ENCODE data around the gene DIP2C.
"Not testable (repeated sequence)": the region's sequence is repeated elsewhere in the genome, so short reads cannot be mapped to it uniquely, and the experiment has no call there.

The DIP2C gene

GRCh38 chr10:442209-442608 is 247.3 kb downstream of the DIP2C start:
- DNase-seq (ENCODE audit: low spot score) = no peak

GRCh38 chr10:441659-442058 is 247.8 kb downstream of the DIP2C start:
- no peak for DNase-seq (ENCODE audit: low spot score)

- DNase-seq (ENCODE audit: low spot score) = no peak
Observed at GRCh38 chr10:440127-440526, 249.3 kb downstream of the DIP2C start.

- no peak for DNase-seq (ENCODE audit: low spot score)
Observed at GRCh38 chr10:437698-438490, 251.6 kb downstream of the DIP2C start.

GRCh38 chr10:436911-437665 is 252.4 kb downstream of the DIP2C start:
- DNase-seq (ENCODE audit: low spot score) = no peak

GRCh38 chr10:436013-436697 is 253.3 kb downstream of the DIP2C start:
- no peak for DNase-seq (ENCODE audit: low spot score)

- DNase-seq (ENCODE audit: low spot score) = no peak
Observed at GRCh38 chr10:435397-435796, 254.1 kb downstream of the DIP2C start.

- DNase-seq (ENCODE audit: low spot score) = no peak
Observed at GRCh38 chr10:429696-430095, 259.8 kb downstream of the DIP2C start.

- no peak for DNase-seq (ENCODE audit: low spot score)
Observed at GRCh38 chr10:427761-428519, 261.5 kb downstream of the DIP2C start.

GRCh38 chr10:425365-425764 is 264.1 kb downstream of the DIP2C start:
- DNase-seq (ENCODE audit: low spot score) = not testable (repeated sequence)

- not testable (repeated sequence) for DNase-seq (ENCODE audit: low spot score)
Observed at GRCh38 chr10:424724-425123, 264.7 kb downstream of the DIP2C start.

- no peak for DNase-seq (ENCODE audit: low spot score)
Observed at GRCh38 chr10:423178-423577, 266.3 kb downstream of the DIP2C start.

GRCh38 chr10:422675-423074 is 266.8 kb downstream of the DIP2C start:
- no peak for DNase-seq (ENCODE audit: low spot score)

- no peak for DNase-seq (ENCODE audit: low spot score)
Observed at GRCh38 chr10:422241-422640, 267.2 kb downstream of the DIP2C start.

- no peak for DNase-seq (ENCODE audit: low spot score)
Observed at GRCh38 chr10:421170-421569, 268.3 kb downstream of the DIP2C start.

GRCh38 chr10:420154-421121 is 269.0 kb downstream of the DIP2C start:
- DNase-seq (ENCODE audit: low spot score) = no peak

- no peak for DNase-seq (ENCODE audit: low spot score)
Observed at GRCh38 chr10:418894-419293, 270.6 kb downstream of the DIP2C start.

- DNase-seq (ENCODE audit: low spot score) = no peak
Observed at GRCh38 chr10:418226-418625, 271.2 kb downstream of the DIP2C start.

- no peak for DNase-seq (ENCODE audit: low spot score)
Observed at GRCh38 chr10:416091-416515, 273.4 kb downstream of the DIP2C start.

GRCh38 chr10:413662-414071 is 275.8 kb downstream of the DIP2C start:
- DNase-seq (ENCODE audit: low spot score) = no peak

- DNase-seq (ENCODE audit: low spot score) = no peak
Observed at GRCh38 chr10:412109-412508, 277.4 kb downstream of the DIP2C start.
